GM19438 (cell line): ENCODE data around the gene DSCAM.
"Not testable (repeated sequence)": the region's sequence is repeated elsewhere in the genome, so short reads cannot be mapped to it uniquely, and the experiment has no call there.

ENCODE experiments used
- ATAC-seq: cut with Tn5 transposase; IDR thresholded peaks from one replicate; pipeline ENCODE4 v1.9.1; 2021; ENCODE audit warnings: low read depth; ENCODE audit not compliant: unreplicated experiment

The DSCAM gene

DNA sequence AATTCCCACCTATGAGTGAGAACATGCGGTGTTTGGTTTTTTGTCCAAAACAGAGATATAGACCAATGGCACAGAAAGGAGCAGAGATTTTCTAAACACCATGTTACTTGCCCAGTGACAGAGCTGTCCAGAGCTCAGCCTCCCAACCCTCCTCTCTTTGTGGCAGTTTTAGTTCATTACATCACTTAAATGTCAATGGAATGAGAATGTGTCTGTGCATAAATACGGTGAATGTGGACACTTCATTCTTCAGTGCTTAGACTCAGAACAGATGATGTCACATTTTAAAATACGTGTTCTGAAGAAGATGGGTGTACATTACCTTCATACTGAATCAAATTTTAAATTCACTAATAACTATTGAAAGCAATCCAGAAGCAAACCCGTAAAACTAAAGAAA lies 374.9 kb downstream of the DSCAM start:
- ATAC-seq = no peak

- ATAC-seq = no peak
These were observed 375.9 kb downstream of the DSCAM start for GRCh38 chr21:40471103-40471502.

DNA sequence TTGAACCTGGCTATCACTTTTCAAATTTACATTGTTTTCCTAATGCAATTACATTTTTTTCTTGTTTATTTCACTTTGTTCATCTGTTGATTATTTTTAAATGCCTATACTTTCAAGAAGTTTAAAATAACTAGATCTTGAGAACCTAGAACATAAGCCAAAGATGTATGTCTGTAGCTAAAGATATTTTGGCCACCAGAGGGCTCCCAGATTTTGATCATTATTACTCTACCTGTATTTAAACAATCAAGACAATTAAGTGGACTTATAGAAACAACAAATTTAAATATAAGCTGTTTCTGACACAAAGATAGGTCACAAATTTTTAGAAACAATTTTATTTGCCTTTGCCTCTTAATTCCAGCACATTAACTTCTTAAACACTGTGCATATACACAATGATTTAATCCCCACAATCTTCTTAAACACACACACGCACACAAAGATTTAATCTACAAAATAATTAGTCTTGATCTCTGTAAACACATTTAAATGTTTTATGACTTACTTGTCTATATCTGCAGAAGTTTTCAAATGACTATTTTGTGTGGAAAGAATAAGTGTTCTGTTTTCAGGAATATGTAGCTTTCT lies 380.0 kb downstream of the DSCAM start:
- ATAC-seq = no peak

- no peak for ATAC-seq
These were observed 381.6 kb downstream of the DSCAM start for GRCh38 chr21:40465382-40465781.

DNA sequence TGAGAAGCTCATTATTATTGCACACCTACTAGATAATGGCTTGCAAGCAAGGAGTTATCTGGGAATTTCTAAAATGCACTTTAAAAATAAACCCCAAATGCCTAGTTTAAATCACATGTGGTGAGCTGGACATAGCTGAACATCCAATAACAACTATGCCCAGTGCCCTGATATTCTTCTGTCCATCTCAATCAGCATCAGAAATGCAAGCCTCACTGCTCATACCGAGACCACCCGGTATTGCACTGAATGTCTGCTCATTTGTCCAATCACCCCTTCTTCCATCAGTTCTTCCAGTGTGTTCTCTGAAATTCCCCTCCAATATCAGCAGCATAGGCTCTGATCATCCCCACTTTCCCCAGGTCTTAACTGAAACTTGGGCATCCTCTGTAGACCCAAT lies 383.8 kb downstream of the DSCAM start:
- no peak for ATAC-seq

DNA sequence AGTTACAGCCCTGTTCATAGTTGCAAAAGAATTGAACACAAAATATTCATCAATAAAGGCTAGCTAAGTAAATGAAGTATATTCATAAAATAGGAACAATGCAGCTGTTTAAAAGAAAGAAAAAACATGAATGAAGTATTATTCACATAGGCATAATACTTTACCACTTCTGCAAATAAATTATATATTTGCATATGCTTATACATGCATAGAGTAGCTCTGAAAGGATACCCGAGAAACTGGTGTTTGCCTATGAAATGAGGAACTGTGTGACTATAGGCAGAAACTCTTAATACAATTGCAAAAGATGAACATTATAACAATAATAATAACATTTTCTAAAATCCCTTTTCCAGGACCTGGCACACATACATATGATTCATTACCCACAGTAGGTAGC lies 385.9 kb downstream of the DSCAM start:
- no peak for ATAC-seq

- no peak for ATAC-seq
These were observed 389.2 kb downstream of the DSCAM start for GRCh38 chr21:40457741-40458140.

DNA sequence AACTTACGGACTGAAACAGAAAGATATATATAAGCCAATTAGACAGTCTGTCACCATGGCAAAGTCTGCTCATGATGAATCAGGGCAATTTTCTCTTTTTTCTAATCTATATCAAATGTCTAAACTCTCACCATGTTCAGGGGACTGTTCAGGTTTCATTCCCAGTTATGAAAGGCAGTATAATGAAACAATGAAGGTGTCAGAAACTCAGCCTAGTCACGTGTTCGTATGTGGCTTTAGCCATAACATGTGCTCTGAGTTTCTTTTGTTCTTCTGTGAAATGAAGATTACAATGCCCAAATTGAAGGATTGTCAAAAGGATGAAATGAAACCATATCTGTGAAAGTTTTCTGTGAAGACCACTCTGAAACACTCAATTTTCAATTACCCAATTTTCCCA lies 392.9 kb downstream of the DSCAM start:
- no peak for ATAC-seq

DNA sequence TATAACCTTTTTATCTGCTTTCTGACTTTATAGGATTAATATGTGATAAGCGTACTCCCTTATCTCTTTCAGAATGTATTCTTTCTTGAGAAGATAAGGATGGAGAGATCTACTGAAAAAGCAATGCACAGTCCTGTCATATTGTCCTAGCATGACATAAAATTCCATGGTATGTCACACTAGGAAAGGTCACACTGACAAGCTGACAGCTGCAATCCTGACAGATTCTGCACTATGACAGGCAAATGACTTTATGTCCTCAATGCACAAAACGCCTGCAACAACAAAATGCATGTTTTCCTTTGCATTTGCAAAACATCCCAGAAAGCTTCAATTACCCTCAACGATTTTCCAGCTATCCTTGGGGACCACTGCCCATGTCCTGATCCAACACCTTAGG lies 393.8 kb downstream of the DSCAM start:
- no peak for ATAC-seq

DNA sequence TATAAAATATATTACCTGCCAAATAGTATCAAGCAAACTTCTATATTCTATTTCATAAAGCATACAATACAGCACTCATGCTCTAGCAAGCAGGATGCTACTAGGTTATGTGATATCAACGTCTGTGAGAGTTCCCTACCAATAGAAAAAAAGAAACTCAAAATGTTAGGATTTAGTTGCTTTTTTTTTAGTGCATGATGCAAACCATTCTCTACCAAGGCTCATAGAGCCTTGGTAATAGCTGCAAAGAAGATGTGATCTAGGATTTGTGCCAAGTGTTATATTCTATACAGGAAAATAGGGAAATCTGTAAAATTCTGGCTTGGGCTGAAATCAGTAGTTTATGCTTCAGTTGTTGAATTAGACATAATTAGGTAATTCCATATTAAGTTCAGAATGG lies 394.4 kb downstream of the DSCAM start:
- no peak for ATAC-seq

DNA sequence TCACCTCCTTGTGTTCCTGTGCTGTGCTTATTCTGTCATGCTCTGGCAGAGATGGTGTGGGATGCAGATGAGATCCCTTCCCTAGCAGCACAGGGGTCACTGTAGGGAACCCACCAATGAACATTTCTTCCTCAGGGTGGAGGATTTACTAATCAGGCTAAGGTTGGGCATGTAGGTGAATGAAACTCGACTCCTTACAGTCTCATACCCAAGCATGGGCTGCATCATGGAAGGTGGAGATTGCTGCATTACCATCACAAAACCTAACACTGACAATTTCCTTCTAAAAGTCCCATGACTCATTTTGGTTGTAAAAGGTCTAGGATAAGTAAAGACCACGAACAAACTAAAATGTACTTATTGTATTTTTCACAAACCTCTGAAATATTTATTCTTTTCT lies 399.9 kb downstream of the DSCAM start:
- ATAC-seq = no peak

GRCh38 chr21:40445349-40445921 lies 401.5 kb downstream of the DSCAM start:
- no peak for ATAC-seq

DNA sequence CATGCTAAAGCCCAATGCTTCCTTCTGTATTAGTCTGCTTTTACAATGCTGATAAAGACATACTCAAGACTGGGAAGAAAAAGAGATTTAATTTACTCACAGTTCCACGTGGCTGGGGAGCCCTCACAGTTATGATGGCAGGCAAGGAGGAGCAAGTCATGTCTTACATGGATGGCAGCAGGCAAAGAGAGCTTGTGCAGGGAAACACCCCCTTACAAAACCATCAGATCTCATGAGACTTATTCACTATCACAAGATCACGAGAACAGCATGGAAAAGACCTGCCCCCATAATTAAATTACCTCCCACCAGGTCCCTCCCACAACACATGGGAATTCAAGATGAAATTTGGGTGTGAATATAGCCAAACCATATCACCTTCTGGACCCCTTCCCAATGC lies 407.4 kb downstream of the DSCAM start:
- not testable (repeated sequence) for ATAC-seq

DNA sequence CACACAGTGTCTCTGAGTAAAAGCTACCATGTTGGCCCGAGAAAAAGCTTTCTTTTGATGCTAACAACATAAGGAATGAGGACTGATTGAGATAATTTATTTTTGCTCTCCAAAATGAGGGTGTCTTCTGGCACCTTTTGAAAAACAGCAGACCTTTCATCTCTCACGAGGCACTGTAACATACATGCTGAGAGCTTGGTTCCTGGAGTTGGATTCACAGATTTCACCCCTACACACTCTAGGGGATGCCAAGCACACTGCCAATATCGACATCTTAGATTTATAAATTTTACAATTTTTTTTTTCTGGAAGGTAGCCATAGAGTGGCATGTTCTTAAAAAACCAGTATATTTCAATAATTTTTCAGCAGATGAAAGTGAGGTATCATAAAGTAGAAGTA lies 408.3 kb downstream of the DSCAM start:
- ATAC-seq = no peak

GRCh38 chr21:40436261-40436660 lies 410.7 kb downstream of the DSCAM start:
- no peak for ATAC-seq

DNA sequence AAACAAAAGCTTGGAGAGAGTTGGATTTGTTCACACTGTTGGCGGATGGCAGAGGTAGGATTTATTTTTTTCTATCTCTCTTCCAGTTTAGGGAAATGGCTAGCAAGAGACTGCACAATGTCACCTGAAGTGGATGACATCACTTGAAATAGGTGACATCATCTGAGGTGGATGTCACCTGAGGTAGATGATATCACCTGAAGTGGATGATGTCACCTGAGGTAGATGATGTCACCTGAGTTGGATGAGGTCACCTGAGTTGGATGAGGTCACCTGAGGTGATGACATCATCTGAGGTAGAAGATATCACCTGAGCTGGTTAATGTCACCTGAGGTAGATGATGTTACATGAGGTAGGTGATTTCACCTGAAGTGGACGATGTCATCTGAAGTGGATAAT lies 413.4 kb downstream of the DSCAM start:
- no peak for ATAC-seq

DNA sequence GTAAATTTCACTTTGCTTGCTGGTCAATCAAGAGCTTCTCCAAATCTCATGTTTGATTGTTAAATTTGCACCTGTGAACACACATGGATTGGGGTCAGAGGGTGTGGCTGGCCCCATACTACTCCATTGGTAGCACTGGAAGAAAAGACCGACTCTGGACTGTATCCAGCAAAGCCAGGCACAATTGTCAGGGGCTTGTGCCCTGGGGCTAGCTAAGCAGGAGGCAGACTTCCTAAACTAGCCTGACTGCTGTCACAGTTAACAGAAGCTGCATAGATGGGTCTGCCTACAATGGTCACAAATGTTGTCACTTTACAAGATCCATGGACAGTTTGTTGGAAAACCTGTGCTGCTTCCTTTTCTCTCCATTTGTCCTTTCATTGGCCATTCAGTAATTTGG lies 421.0 kb downstream of the DSCAM start:
- no peak for ATAC-seq

DNA sequence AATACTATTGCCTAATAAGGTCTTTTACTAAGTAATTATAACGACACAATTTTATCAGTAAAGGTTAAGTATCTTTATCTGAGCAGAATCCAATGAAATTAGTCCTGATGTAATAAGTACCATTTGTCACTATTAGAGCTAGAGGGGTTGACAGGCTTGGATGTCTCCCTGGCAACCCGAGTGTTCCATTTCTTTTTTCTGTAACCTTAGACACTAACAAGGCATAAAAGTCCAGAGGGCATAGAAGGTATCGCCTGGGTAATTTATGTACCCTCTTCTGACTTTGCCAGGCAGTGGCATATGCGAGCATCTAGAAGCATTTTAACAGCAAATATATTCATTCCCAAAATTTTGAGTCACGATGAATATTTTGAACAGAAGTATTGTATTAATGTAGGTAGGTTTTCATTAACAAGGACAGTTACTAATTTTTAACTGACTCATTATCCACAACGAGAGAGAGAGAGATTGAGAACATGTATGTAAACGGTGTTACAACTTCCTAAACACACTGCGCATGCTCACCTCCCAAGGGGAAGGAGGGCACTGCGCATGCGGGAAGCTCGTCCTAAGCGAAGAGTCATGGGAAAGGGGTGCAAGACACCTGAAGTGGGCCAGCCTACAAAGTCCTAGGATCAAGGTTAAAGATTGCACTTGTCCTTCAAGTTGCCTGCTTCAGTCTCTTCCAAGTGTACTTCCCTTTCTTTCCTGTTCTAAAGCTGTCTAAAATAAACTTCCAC lies 423.9 kb downstream of the DSCAM start:
- ATAC-seq = no peak

DNA sequence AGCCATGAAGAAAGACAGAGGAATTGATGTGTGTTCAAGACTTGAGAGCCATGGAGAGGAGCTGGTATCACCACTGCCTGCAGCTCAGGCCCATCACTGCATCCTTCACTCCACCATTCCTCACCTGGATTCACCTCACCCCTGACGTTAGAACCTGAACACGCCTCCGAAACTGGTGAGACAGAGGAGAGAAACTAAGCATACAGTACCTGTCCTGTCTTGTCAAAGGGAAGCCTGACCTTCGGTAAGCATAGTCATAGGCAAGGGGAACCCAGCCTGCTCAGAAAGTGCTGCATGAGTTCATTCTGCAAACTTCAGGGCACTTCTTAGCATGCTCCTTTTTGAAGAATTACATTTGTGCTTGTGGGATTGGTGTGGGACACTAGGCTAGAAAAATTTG lies 425.8 kb downstream of the DSCAM start:
- no peak for ATAC-seq

- no peak for ATAC-seq
These were observed 430.4 kb downstream of the DSCAM start for GRCh38 chr21:40416572-40416971.

DNA sequence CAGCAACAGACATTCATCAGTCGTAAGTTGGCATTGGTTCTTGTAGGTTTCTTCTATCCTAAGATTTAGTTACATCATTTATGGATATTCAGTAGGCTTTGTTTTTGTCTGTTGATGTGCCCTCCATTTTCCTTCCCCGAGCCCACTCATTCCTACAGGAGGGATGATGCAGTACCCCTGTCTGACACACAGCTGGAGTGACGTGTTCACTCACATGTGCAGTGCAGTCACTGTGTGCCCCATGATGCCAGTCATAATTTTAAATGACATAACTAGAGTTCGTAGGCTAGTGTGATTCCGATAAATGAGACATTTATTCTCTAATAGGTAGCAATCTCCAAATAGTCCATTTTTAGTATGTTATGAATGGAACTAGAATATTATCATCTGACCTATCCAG lies 438.4 kb downstream of the DSCAM start:
- ATAC-seq = no peak

GRCh38 chr21:40404396-40404800 lies 442.6 kb downstream of the DSCAM start:
- no peak for ATAC-seq
